K562 (cell line): Measurements from ENCODE around the gene CFAP206. TPM values are rescaled to one million over a fixed set of nuclear protein-coding genes. Genes with fewer than 3 reads are reported as not detected.

Experiments used
- ATAC-seq: fragments of 200-7000 bp; cut with Tn5 transposase; 3 replicates; pipeline ENCODE4 v1.9.1; 2020; ENCODE audit warnings: moderate library complexity
- BruUV-seq: library from RNA; stranded (reverse); fragments of 400-500 nt; replicated peaks from 2 replicates; lab custom pipeline; 2021; lab: Mats Ljungman, UMichigan
- CTCF ChIA-PET: fragments of 300-600 bp; formaldehyde crosslinking; extraction: SDS; loops from one replicate; lab custom pipeline; 2021; ENCODE audit warnings: low intra/inter-chr PET ratio; lab: Yijun Ruan, JAX
- POLR2A ChIA-PET: fragments of 300-600, 350-650 bp; sonication (Branson Sonifier 250); formaldehyde crosslinking; extraction: SDS; loops from one replicate; lab custom pipeline; 2021; ENCODE audit warnings: antibody characterized with exemption, inconsistent platforms; lab: Yijun Ruan, JAX
- DNase-seq, 4 experiments: peaks; one replicate each; pipeline versions ENCODE4 v3.0.0 to v3.0.0-alpha.2; 2011 to 2018; ENCODE audit warnings: low spot score in 3 of 4, mixed read lengths in 3 of 4; ENCODE audit errors: extremely low read depth in 1 of 4
- FAIRE-seq: peaks from 2 replicates; lab custom pipeline; 2011; peaks lifted over from hg19 to GRCh38; lab: Jason Lieb, UNC
- H2AFZ ChIP-seq: 2 replicates; pipeline ENCODE4 v1.6.0; 2011; ENCODE audit warnings: low read depth, low read length, control low read depth, inconsistent platforms
- H3K27ac ChIP-seq: fragments of 200-600 bp; 3 replicates; pipeline ENCODE4 v1.8.0; 2011; ENCODE audit warnings: low read depth, mild to moderate bottlenecking, control low read depth, inconsistent platforms, low read length, moderate library complexity, mixed read lengths; ENCODE audit errors: extremely low read depth
- H3K27me3 ChIP-seq, 2 experiments: fragments of 300-600 bp in 1 of 2; 2 replicates in 1 of 2; 3 replicates in 1 of 2; pipeline versions ENCODE4 v1.6.0 to v1.8.0; 2011; ENCODE audit warnings: inconsistent platforms in 2 of 2, low read length in 2 of 2, mild to moderate bottlenecking in 1 of 2, mixed read lengths in 1 of 2, moderate library complexity in 1 of 2; ENCODE audit not compliant: control insufficient read depth in 2 of 2, insufficient read depth in 2 of 2
- H3K36me3 ChIP-seq: fragments of 300-600 bp; 3 replicates; pipeline ENCODE4 v1.8.0; 2011; ENCODE audit warnings: mild to moderate bottlenecking, low read length, inconsistent platforms; ENCODE audit not compliant: control insufficient read depth, insufficient read depth
- H3K4me1 ChIP-seq, 2 experiments: fragments of 200-600 bp in 1 of 2; replicated peaks in 1 of 2; 2 replicates in 1 of 2; 3 replicates in 1 of 2; pipeline versions ENCODE4 v1.5.1 to v1.8.0; 2011; ENCODE audit warnings: inconsistent platforms in 2 of 2, low read length in 2 of 2, mild to moderate bottlenecking in 1 of 2, mixed read lengths in 1 of 2, moderate library complexity in 1 of 2; ENCODE audit not compliant: control insufficient read depth in 2 of 2, insufficient read depth in 2 of 2
- H3K4me2 ChIP-seq: 2 replicates; pipeline ENCODE4 v1.6.1; 2011; ENCODE audit warnings: low read length, control low read depth, inconsistent platforms, mixed read lengths; ENCODE audit not compliant: insufficient read depth
- H3K4me3 ChIP-seq: fragments of 200-600 bp; sonication (generic), shearing (Covaris generic); 2 replicates; pipeline ENCODE4 v1.5.1; 2016; ENCODE audit warnings: control low read depth, inconsistent platforms
- H3K79me2 ChIP-seq: fragments of 200-600 bp; 3 replicates; pipeline ENCODE4 v1.8.0; 2011; ENCODE audit warnings: low read length, inconsistent platforms; ENCODE audit not compliant: control insufficient read depth, insufficient read depth
- H3K9ac ChIP-seq, 2 experiments: 2 replicates each; pipeline versions ENCODE4 v1.6.0 to v1.6.1; 2011; ENCODE audit warnings: low read depth in 2 of 2, low read length in 2 of 2, control low read depth in 1 of 2, inconsistent platforms in 1 of 2, mild to moderate bottlenecking in 1 of 2, mixed read lengths in 1 of 2; ENCODE audit not compliant: insufficient read depth in 1 of 2
- H3K9me1 ChIP-seq: one replicate; pipeline ENCODE4 v1.6.0; 2011; ENCODE audit warnings: inconsistent platforms, mild to moderate bottlenecking, low read length, moderate library complexity; ENCODE audit not compliant: control insufficient read depth, insufficient read depth
- H3K9me3 ChIP-seq: replicated peaks from 2 replicates; pipeline ENCODE4 v1.5.1; 2011; ENCODE audit warnings: low read depth, low read length, inconsistent platforms; ENCODE audit not compliant: control insufficient read depth, insufficient read depth
- H4K20me1 ChIP-seq: replicated peaks from 2 replicates; pipeline ENCODE4 v1.6.1; 2011; ENCODE audit warnings: low read length, inconsistent platforms, mixed read lengths; ENCODE audit not compliant: control insufficient read depth, insufficient read depth
- DACH1 ChIP-seq: fragments of 450-650 bp; IDR thresholded peaks from 2 replicates; pipeline ENCODE4 v1.6.1; 2018; ENCODE audit not compliant: partially characterized antibody
- EZH2 ChIP-seq: IDR thresholded peaks from 2 replicates; pipeline ENCODE4 v1.6.1; 2012; ENCODE audit warnings: low read depth, mild to moderate bottlenecking, inconsistent platforms, low read length, borderline replicate concordance
- FOS ChIP-seq: IDR thresholded peaks from 3 replicates; pipeline ENCODE4 v1.6.1; 2011; ENCODE audit not compliant: insufficient read length; ENCODE audit errors: extremely low read depth
- GATA2 ChIP-seq: sonication (generic); formaldehyde crosslinking; IDR thresholded peaks from 2 replicates; pipeline ENCODE4 v1.4.0; 2020; ENCODE audit warnings: mild to moderate bottlenecking, missing genetic modification reagents
- HDAC2 ChIP-seq: fragments of 450-650 bp; IDR thresholded peaks from 2 replicates; pipeline ENCODE4 v1.6.1; 2016; ENCODE audit warnings: mild to moderate bottlenecking
- HDAC3 ChIP-seq: fragments of 450-650 bp; IDR thresholded peaks from 2 replicates; pipeline ENCODE4 v1.6.1; 2018; ENCODE audit warnings: borderline replicate concordance, mild to moderate bottlenecking, moderate library complexity; ENCODE audit not compliant: partially characterized antibody
- HDGF ChIP-seq: fragments of 450-650 bp; IDR thresholded peaks from 2 replicates; pipeline ENCODE4 v1.6.1; 2016
- ILF3 ChIP-seq: fragments of 450-650 bp; IDR thresholded peaks from 2 replicates; pipeline ENCODE4 v1.6.1; 2018; ENCODE audit warnings: antibody characterized with exemption, mild to moderate bottlenecking, moderate library complexity, borderline replicate concordance
- KDM5B ChIP-seq: fragments of 200-600 bp; sonication (generic); IDR thresholded peaks from 2 replicates; pipeline ENCODE4 v1.6.1; 2012; ENCODE audit warnings: low read depth, mild to moderate bottlenecking, moderate library complexity, low read length, control low read depth, inconsistent platforms; ENCODE audit not compliant: insufficient replicate concordance
- MXI1 ChIP-seq: IDR thresholded peaks from 2 replicates; pipeline ENCODE4 v1.6.1; 2011; ENCODE audit warnings: low read depth, mild to moderate bottlenecking, improper control_type of control experiment, low read length
- PCBP2 ChIP-seq: fragments of 200-400 bp; formaldehyde crosslinking; IDR thresholded peaks from 2 replicates; pipeline ENCODE4 v1.6.1; 2018; ENCODE audit warnings: low read length, low read depth, mild to moderate bottlenecking, moderate library complexity; ENCODE audit not compliant: poor library complexity, severe bottlenecking
- TAF7 ChIP-seq: fragments of 450-650 bp; IDR thresholded peaks from 2 replicates; pipeline ENCODE4 v1.6.1; 2016; ENCODE audit warnings: missing genetic modification characterization, missing compliant biosample characterization
- TBL1XR1 ChIP-seq, 2 experiments: IDR thresholded peaks; 2 replicates each; pipeline ENCODE4 v1.6.1; 2012; ENCODE audit warnings: improper control_type of control experiment in 2 of 2, low read length in 2 of 2, mild to moderate bottlenecking in 1 of 2
- ZFP1 ChIP-seq: fragments of 450-650 bp; formaldehyde crosslinking; IDR thresholded peaks from 2 replicates; pipeline ENCODE4 v1.4.0; 2020; ENCODE audit warnings: mild to moderate bottlenecking, mixed read lengths
- ZNF445 ChIP-seq: fragments of 250-450 bp; sonication (Bioruptor Pico); IDR thresholded peaks from 2 replicates; pipeline ENCODE4 v1.4.0; 2020; ENCODE audit warnings: low read depth, mild to moderate bottlenecking, moderate library complexity
- ZNF561 ChIP-seq: fragments of 450-650 bp; formaldehyde crosslinking; conservative IDR thresholded peaks from 2 replicates; pipeline ENCODE4 v1.4.0; 2020; ENCODE audit warnings: mild to moderate bottlenecking, moderate library complexity
- ZNF76 ChIP-seq: fragments of 250-450 bp; sonication (Bioruptor Pico); IDR thresholded peaks from 2 replicates; pipeline ENCODE4 v1.4.0; 2020; ENCODE audit warnings: mild to moderate bottlenecking, moderate library complexity, borderline replicate concordance
- ZNF79 ChIP-seq: fragments of 250-450 bp; sonication (Bioruptor Pico); IDR thresholded peaks from 2 replicates; pipeline ENCODE4 v1.4.0; 2020; ENCODE audit warnings: low read depth, mild to moderate bottlenecking, moderate library complexity
- WGBS: fragments of 100-300 bp; shearing (Covaris generic); methylation state at CpG from one replicate; pipeline ENCODE4 v1.1.6; 2016; ENCODE audit warnings: low coverage, mixed read lengths; ENCODE audit not compliant: insufficient coverage; ENCODE audit errors: missing lambda C conversion rate; 5-methylcytosine and 5-hydroxymethylcytosine counted together
- in situ Hi-C: fragments of 300-500 bp; cut with MboI; formaldehyde crosslinking; loops from 4 replicates; pipeline ENCODE4 v1.15.0; 2018; ENCODE audit warnings: inconsistent platforms, mixed read lengths
- intact Hi-C: fragments of 100-400 bp; cut with micrococcal nuclease; formaldehyde crosslinking; loops from 2 replicates; pipeline ENCODE4 v1.14.2; 2022
- polyA plus RNA-seq, 8 experiments: library from polyadenylated mRNA; depleted of rRNA in 4 of 8; stranded (reverse) in 5 of 8; unstranded in 3 of 8; fragments of >200 nt; fragmentation: Nextera tagmentation in 2 of 8; fragmentation: Illumina TruSeq in 1 of 8; extraction: Ambion mirVana in 2 of 8; extraction: Trizol in 1 of 8; gene quantifications; 2 replicates each; pipeline versions ENCODE4 v1.2.1 to v1.2.3, GENCODE V29; 2011 to 2014; ENCODE audit warnings: inconsistent platforms in 1 of 8, missing spikeins in 1 of 8
- total RNA-seq, 7 experiments: library from RNA; depleted of rRNA in 6 of 7; stranded (reverse); fragments of >200 nt in 6 of 7; fragmentation: Illumina TruSeq in 2 of 7; extraction: Trizol in 2 of 7; gene quantifications; 2 replicates each; pipeline versions ENCODE4 v1.2.1 to v1.2.3, GENCODE V29; 2011 to 2021; ENCODE audit warnings: low replicate concordance in 1 of 7
- TF ChIP-seq, protein P1 (sequence below): sonication (generic); formaldehyde crosslinking; IDR thresholded peaks from 2 replicates; pipeline ENCODE4 v1.8.1; 2023; ENCODE audit warnings: mild to moderate bottlenecking, missing genetic modification reagents

Gene CFAP206
- total and polyA plus RNA-seq, 9 of the 15 experiments (the other 6 are each of a cell fraction or from before 2014, with no cell fraction given), result 0.06 to 0.33 (median 0.18) TPM; not detected in 2

DNA sequence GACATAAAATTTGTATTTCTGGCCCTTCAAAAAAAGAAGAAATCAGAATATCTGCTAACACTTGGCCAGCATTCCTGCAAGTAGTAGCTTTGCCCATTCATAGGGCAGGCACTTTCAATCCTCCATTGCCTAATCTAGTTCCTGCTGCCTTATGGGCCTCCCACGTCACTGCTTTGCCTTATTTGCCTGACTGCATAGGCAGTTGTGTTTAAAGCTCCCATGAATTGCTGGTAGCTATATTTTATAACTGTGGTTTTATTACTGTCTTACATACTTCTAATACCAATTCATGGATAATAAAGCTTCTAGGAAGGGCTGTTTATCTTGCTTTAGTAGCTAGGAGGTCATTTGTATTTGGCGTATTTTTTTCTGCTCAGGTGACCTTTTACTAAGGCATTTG is 57.3 kb downstream of the CFAP206 start:
- H2AFZ ChIP-seq, result no peak overlapping the region
- DNase-seq (no peak), ATAC-seq (no peak), FAIRE-seq (no peak)
- intact Hi-C loops (no loop called here), in situ Hi-C loops (no loop called here)
- no peaks in the 10 kb centered on the region for H4K20me1 ChIP-seq
- no peaks in the 10 kb centered on the region for H3K36me3 ChIP-seq
- no peak overlapping the region for H3K9ac ChIP-seq
- no peaks in the 10 kb centered on the region for H3K79me2 ChIP-seq
- no peaks in the 10 kb centered on the region for H3K4me1 ChIP-seq
- H3K27me3 ChIP-seq, result peaks cover 0 to 2% of the 10 kb centered on the region in 2 experiments; a peak in 2 of 5 replicates
- H3K9me1 ChIP-seq, result no peaks in the 10 kb centered on the region
- no peak for TF ChIP-seq HDAC2
- no peak for TF ChIP-seq DACH1
- no peak for TF ChIP-seq EZH2
- no peak for TF ChIP-seq TAF7
- TF ChIP-seq ZNF79 (CRISPR knock-in tag), result no peak
- TF ChIP-seq MXI1, result no peak
- no peak for TF ChIP-seq FOS
- TF ChIP-seq ZNF76 (CRISPR knock-in tag), result no peak
- TF ChIP-seq HDGF, result no peak
- TF ChIP-seq, protein P1, sequence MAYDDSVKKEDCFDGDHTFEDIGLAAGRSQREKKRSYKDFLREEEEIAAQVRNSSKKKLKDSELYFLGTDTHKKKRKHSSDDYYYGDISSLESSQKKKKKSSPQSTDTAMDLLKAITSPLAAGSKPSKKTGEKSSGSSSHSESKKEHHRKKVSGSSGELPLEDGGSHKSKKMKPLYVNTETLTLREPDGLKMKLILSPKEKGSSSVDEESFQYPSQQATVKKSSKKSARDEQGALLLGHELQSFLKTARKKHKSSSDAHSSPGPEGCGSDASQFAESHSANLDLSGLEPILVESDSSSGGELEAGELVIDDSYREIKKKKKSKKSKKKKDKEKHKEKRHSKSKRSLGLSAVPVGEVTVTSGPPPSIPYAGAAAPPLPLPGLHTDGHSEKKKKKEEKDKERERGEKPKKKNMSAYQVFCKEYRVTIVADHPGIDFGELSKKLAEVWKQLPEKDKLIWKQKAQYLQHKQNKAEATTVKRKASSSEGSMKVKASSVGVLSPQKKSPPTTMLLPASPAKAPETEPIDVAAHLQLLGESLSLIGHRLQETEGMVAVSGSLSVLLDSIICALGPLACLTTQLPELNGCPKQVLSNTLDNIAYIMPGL (CRISPR knock-in tag), result no peak
- TF ChIP-seq ZFP1 (CRISPR knock-in tag), result no peak
- TF ChIP-seq ILF3, result no peak
- no peak for TF ChIP-seq TBL1XR1 (IDR thresholded peaks at IDR 0.05; ENCODE audit: low read length in 2 of 2)
- no peak for TF ChIP-seq ZNF445
- TF ChIP-seq PCBP2, result no peak
- TF ChIP-seq HDAC3, result no peak
- no peak for TF ChIP-seq KDM5B
- TF ChIP-seq ZNF561 (CRISPR knock-in tag), result no peak
- TF ChIP-seq GATA2 (CRISPR knock-in tag), result no peak
- no peak overlapping the region for H3K27ac ChIP-seq
- no peak overlapping the region for H3K4me3 ChIP-seq
- 4% methylated on average over 2 of the region's 2 CpGs for WGBS
- CTCF ChIA-PET, result no interaction called here
- no peaks in the 10 kb centered on the region for H3K9me3 ChIP-seq
- BruUV-seq, result no TSS peak
- no peak overlapping the region for H3K4me2 ChIP-seq
- POLR2A ChIA-PET, result no interaction called here
